ENCODE data around the gene KRT72.

The KRT72 gene

DNA sequence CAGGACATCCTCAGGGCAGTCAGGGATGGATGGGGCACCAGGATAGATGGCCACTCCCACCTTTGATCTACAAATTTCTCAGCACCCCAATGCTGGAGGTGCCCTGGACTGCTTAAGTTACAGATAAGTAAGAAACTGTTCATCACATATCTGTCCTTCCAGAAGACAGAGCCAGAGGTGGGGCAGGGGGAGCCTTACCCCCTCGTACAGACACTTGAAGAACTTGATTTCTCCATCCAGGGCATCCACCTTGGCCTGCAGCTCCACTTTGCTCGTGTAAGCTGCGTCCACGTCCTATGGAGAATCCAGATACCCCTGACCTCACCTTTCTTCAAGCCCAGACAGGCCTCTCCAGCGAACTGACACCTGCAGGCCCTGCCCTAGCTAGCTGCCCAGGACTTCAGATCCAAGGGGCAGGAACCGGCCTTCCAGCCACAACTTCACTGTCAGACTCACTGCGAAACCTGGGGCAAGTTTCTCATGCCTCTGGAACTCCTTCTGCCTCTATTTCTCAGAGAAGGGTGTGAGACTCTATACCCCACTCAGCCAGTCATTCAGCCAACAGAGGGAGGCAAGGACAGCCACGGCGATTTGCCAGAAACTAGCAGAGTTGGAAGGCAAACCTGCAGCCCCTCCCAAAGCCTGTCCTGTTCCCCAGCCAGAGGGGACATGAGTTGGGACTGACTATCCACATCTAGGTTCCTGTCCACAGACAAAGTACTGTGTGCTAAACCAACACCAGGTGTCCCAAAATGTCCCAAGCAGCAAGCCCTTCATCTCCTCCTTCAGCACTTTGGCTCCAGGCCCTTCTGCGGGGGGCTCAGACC, 13.3 kb upstream of the KRT72 start:
- Histone ChIP-seq H3K4me3 (ENCODE audit: low read depth, low read length) (no peak overlapping the region), H3K9me3 (ENCODE audit: control insufficient read depth, insufficient read depth, low read depth, low read length) (no peaks in the 10 kb centered on the region), H3K27ac (ENCODE audit: extremely low read depth, low read depth, low read length) (no peak overlapping the region), H3K36me3 (ENCODE audit: control insufficient read depth in 2 of 2, insufficient read depth in 1 of 2, low read length in 2 of 2) (no peaks in the 10 kb centered on the region), H3K4me1 (ENCODE audit: control insufficient read depth, insufficient read depth, low read length) (no peaks in the 10 kb centered on the region)
- ChIA-PET CTCF (no interaction called here), POLR2A (no interaction called here)
- no peak for TF ChIP-seq ZBTB44 (tag by site-specific recombination; IDR thresholded peaks at IDR 0.05)
- no peak for TF ChIP-seq ZNF394 (tag by site-specific recombination; IDR thresholded peaks at IDR 0.05; ENCODE audit: borderline replicate concordance)
- TF ChIP-seq ZNF521 (tag by site-specific recombination; IDR thresholded peaks at IDR 0.05) = no peak
- TF ChIP-seq ZFP69B (tag by site-specific recombination; IDR thresholded peaks at IDR 0.05) = no peak
- TF ChIP-seq ZNF785 (tag by site-specific recombination; IDR thresholded peaks at IDR 0.05) = no peak
- TF ChIP-seq, protein P1, sequence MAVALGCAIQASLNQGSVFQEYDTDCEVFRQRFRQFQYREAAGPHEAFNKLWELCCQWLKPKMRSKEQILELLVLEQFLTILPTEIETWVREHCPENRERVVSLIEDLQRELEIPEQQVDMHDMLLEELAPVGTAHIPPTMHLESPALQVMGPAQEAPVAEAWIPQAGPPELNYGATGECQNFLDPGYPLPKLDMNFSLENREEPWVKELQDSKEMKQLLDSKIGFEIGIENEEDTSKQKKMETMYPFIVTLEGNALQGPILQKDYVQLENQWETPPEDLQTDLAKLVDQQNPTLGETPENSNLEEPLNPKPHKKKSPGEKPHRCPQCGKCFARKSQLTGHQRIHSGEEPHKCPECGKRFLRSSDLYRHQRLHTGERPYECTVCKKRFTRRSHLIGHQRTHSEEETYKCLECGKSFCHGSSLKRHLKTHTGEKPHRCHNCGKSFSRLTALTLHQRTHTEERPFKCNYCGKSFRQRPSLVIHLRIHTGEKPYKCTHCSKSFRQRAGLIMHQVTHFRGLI (tag by site-specific recombination; IDR thresholded peaks at IDR 0.05) = no peak
- TF ChIP-seq ZBTB48 (tag by site-specific recombination; IDR thresholded peaks at IDR 0.05) = no peak
- no peak for TF ChIP-seq ZNF366 (tag by site-specific recombination; conservative IDR thresholded peaks at IDR 0.05)
- TF ChIP-seq ZNF350 (tag by site-specific recombination; IDR thresholded peaks at IDR 0.05) = no peak
- TF ChIP-seq ZNF48 (tag by site-specific recombination; IDR thresholded peaks at IDR 0.05) = no peak

- Histone ChIP-seq H3K9me3 (ENCODE audit: control insufficient read depth, insufficient read depth, low read depth, low read length) (no peaks in the 10 kb centered on the region), H3K4me3 (ENCODE audit: low read depth, low read length) (no peak overlapping the region), H3K27ac (ENCODE audit: extremely low read depth, low read depth, low read length) (no peak overlapping the region), H3K36me3 (ENCODE audit: control insufficient read depth in 2 of 2, insufficient read depth in 1 of 2, low read length in 2 of 2) (no peaks in the 10 kb centered on the region), H3K4me1 (ENCODE audit: control insufficient read depth, insufficient read depth, low read length) (no peaks in the 10 kb centered on the region)
- ChIA-PET CTCF (no interaction called here), POLR2A (no interaction called here)
- TF ChIP-seq ZNF792 (tag by site-specific recombination; IDR thresholded peaks at IDR 0.05) (no peak), SP7 (tag by site-specific recombination; IDR thresholded peaks at IDR 0.05) (no peak), ZBTB1 (tag by site-specific recombination; IDR thresholded peaks at IDR 0.05) (no peak), OVOL3 (tag by site-specific recombination; IDR thresholded peaks at IDR 0.05) (no peak), ZNF626 (tag by site-specific recombination; IDR thresholded peaks at IDR 0.05) (no peak), ZNF324 (tag by site-specific recombination; IDR thresholded peaks at IDR 0.05) (no peak), ZNF654 (tag by site-specific recombination; IDR thresholded peaks at IDR 0.05; ENCODE audit: low read depth) (no peak), YY1 (tag by site-specific recombination; IDR thresholded peaks at IDR 0.05) (no peak), ZNF214 (tag by site-specific recombination; IDR thresholded peaks at IDR 0.05; ENCODE audit: borderline replicate concordance) (no peak)
- TF ChIP-seq, protein P2, sequence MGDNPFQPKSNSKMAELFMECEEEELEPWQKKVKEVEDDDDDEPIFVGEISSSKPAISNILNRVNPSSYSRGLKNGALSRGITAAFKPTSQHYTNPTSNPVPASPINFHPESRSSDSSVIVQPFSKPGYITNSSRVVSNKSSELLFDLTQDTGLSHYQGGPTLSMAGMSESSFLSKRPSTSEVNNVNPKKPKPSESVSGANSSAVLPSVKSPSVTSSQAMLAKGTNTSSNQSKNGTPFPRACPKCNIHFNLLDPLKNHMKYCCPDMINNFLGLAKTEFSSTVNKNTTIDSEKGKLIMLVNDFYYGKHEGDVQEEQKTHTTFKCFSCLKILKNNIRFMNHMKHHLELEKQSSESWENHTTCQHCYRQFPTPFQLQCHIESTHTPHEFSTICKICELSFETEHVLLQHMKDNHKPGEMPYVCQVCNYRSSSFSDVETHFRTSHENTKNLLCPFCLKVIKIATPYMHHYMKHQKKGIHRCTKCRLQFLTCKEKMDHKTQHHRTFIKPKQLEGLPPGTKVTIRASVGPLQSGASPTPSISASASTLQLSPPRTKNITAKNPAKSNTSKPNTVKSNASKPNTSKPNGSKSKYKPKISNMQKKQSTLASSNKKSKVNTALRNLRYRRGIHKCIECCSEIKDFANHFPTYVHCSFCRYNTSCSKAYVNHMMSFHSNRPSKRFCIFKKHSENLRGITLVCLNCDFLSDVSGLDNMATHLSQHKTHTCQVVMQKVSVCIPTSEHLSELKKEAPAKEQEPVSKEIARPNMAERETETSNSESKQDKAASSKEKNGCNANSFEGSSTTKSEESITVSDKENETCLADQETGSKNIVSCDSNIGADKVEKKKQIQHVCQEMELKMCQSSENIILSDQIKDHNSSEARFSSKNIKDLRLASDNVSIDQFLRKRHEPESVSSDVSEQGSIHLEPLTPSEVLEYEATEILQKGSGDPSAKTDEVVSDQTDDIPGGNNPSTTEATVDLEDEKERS (tag by site-specific recombination; IDR thresholded peaks at IDR 0.05) = no peak
- TF ChIP-seq, protein P3, sequence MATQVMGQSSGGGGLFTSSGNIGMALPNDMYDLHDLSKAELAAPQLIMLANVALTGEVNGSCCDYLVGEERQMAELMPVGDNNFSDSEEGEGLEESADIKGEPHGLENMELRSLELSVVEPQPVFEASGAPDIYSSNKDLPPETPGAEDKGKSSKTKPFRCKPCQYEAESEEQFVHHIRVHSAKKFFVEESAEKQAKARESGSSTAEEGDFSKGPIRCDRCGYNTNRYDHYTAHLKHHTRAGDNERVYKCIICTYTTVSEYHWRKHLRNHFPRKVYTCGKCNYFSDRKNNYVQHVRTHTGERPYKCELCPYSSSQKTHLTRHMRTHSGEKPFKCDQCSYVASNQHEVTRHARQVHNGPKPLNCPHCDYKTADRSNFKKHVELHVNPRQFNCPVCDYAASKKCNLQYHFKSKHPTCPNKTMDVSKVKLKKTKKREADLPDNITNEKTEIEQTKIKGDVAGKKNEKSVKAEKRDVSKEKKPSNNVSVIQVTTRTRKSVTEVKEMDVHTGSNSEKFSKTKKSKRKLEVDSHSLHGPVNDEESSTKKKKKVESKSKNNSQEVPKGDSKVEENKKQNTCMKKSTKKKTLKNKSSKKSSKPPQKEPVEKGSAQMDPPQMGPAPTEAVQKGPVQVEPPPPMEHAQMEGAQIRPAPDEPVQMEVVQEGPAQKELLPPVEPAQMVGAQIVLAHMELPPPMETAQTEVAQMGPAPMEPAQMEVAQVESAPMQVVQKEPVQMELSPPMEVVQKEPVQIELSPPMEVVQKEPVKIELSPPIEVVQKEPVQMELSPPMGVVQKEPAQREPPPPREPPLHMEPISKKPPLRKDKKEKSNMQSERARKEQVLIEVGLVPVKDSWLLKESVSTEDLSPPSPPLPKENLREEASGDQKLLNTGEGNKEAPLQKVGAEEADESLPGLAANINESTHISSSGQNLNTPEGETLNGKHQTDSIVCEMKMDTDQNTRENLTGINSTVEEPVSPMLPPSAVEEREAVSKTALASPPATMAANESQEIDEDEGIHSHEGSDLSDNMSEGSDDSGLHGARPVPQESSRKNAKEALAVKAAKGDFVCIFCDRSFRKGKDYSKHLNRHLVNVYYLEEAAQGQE (tag by site-specific recombination; IDR thresholded peaks at IDR 0.05) = no peak
- TF ChIP-seq, protein P4, sequence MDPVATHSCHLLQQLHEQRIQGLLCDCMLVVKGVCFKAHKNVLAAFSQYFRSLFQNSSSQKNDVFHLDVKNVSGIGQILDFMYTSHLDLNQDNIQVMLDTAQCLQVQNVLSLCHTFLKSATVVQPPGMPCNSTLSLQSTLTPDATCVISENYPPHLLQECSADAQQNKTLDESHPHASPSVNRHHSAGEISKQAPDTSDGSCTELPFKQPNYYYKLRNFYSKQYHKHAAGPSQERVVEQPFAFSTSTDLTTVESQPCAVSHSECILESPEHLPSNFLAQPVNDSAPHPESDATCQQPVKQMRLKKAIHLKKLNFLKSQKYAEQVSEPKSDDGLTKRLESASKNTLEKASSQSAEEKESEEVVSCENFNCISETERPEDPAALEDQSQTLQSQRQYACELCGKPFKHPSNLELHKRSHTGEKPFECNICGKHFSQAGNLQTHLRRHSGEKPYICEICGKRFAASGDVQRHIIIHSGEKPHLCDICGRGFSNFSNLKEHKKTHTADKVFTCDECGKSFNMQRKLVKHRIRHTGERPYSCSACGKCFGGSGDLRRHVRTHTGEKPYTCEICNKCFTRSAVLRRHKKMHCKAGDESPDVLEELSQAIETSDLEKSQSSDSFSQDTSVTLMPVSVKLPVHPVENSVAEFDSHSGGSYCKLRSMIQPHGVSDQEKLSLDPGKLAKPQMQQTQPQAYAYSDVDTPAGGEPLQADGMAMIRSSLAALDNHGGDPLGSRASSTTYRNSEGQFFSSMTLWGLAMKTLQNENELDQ (tag by site-specific recombination; IDR thresholded peaks at IDR 0.05; ENCODE audit: low read depth) = no peak
These were observed 12.2 kb upstream of the KRT72 start for GRCh38 chr12:52613384-52614030.

Measured in HEK293 (cell line).